HG03378 (cell line): ENCODE measurements around the gene OR4B1.
"Not testable (repeated sequence)": the region's sequence is repeated elsewhere in the genome, so short reads cannot be mapped to it uniquely, and the experiment has no call there.

Experiments used
- ATAC-seq: cut with Tn5 transposase; IDR thresholded peaks from one replicate; pipeline ENCODE4 v1.9.1; 2021; ENCODE audit warnings: mild to moderate bottlenecking, moderate library complexity; ENCODE audit not compliant: unreplicated experiment

Gene OR4B1, protein sequence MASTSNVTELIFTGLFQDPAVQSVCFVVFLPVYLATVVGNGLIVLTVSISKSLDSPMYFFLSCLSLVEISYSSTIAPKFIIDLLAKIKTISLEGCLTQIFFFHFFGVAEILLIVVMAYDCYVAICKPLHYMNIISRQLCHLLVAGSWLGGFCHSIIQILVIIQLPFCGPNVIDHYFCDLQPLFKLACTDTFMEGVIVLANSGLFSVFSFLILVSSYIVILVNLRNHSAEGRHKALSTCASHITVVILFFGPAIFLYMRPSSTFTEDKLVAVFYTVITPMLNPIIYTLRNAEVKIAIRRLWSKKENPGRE

DNA sequence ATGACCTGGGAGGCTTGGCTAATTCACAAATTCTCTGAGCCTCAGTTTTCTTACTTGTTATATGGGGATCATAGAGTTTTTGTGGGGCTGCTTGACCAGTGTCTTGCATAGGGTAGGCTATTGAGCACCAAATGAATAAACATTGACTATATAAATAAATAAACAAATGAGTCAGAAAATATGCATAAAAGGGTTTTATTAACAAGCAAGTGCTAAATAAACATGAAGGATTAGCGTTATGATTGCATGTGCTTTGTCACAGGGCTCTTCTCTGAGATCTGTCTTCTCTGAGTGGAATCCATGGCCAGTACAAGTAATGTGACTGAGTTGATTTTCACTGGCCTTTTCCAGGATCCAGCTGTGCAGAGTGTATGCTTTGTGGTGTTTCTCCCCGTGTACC lies at the start of gene OR4B1:
Gene OR4B1, plus strand, starts transcription at position 301 of the 400 bp plus-strand sequence. Its CDS starts 0 bp downstream, at position 301.
- ATAC-seq, result no peak

DNA sequence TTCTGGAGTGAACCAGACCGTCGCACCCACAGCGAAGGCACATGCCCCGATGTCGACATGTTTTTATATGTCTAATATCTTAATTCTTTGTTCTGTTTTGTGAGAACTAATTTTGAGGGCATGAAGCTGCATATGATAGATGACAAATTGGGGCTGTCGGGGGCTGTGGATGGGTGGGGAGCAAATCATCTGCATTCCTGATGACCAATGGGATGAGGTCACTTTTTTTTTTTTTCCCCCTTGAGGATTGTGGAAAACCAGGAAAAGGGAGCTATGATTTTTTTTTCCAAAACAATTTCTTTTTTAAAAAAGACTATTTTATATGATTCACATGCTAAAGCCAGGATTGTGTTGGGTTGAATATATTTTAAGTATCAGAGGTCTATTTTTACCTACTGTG lies 49.2 kb upstream of the OR4B1 start:
- no peak for ATAC-seq

DNA sequence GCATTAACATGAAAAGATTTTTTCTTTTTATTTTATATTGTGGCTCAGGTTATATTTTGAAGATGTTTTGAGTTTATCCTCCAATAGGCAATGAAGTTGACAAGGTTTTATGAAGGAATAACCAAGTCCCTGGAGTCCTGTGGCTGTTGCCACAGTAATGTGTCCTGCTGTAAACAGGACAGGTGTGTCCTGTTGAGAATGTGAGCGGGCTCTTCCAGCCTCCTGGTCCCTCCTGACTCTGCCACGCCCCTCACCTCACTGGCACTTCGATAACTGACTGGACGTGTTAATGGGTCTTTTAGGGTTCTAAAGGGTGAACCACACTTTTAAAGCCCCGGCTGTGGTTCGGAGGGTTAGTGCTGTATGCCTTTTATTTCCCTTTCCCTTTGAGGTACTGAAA lies 47.8 kb upstream of the OR4B1 start:
- no peak for ATAC-seq

DNA sequence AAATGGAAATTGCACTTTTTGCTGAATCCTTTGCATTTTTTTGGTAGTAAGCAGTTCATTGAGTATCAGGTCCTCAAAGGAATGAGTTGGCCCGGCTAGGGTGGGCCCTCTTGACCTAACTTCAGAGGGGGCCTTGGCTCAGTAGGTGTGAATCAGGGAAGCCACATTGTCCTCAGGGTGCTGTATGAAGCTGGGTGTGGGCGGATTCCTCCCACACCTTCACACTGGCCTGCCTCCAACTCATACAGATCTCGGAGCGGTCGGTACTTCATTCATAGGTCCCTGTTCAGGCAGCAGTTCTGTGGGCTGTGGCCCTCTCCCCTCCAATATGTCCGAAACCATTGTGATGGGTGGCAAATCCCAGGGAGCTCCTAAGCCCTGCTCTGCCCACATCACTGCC lies 47.4 kb upstream of the OR4B1 start:
- ATAC-seq, result no peak

DNA sequence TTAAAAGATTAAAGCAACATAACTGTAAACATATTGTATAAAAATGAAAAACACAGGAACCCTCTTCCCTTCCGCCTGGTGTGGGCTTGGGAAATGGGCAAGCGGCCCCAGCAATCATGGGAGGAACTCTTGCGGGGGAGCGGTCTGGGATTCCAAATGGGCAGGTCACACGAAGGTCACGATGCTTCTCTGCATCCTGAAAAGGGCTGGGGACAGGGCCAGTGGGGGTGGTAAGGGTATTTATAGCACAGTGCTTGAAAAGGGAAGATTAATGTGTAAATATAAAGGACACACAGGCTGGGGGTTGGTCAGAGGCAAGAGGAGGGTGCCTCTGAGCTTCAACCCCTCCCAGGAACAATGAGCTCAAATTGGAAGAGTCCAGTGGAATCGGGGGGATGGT lies 46.9 kb upstream of the OR4B1 start:
- no peak for ATAC-seq

DNA sequence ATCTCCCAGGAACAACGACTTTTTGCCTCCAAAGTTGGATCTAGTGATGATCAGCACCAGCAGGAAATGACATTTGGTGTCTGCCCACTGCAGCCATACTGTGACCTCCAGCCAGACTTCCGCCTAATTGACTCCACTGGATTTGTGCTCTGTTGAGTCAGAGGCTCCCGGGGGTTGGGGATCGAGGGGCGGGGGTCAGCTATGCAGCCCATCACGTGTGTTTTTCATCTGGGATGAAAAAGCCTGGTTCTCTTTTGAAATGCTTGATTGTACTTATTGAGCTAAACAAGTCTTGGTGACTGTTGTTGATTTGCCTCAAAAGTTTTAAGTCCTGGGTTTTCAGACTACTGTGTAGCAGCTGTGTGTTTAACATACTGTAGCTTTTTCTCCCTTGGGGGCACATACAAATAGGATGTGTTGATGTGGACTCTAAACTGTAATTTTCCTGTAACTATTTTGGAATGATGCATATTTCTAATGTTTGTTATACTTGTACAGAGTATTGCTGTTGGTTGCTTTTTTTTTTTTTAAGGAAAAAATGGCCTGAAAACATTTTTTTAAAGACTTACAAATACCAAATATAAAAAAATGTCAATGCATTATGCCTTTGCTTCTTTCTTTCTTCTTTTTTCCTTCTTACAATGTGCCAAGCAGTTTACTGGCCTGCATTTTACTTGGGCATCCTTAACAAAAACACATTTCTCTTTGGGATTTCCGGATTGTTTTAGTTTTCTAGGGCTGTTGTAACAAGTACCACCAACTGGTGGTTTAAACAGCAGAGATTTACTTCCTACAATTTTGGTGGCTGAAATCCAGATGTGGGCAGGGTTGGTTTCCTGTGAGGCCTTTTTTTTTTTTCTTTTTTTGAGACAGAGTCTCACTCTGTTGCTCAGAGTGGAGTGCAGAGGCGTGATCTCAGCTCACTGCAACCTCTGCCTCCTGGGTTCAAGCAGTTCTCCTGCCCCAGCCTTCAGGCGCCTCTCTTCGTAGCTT lies 46.1 kb upstream of the OR4B1 start:
- no peak for ATAC-seq

DNA sequence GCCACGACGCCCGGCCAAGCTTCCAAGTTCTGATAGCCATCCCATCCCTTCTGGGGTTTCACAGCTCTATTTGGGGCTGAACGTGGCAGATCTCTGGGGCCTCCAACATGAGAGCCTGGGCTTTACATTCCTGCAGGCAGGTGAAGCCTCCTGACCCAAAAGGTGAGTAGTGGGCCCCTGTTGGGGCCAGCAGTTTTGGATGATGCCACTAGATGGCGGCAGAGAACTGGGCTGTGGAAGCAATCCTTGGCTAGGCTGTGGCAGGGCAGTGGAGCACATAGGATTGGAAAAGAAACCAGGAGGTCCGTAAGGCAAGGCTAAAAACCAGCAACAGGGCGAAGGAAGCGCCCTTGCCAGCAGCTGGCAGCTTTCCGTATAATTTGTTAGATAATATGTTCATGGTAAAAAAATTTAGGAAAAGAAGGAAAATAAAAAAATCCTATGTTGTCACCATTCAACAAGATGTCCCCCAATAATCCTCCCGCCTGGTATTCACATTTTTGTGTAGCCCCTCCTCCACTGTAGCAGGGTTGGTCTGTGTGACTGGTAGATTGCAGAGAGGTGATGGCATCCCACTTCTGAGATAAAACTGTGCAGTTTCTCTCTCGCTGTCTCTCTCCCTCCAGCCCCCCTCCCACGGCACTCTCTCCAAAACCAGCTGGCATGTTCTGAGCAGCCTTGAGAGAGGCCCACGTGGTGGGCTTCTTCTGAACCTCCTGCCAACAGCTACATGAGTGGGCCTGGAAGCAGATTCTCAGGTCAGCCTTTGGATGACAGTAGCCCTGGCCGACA lies 43.6 kb upstream of the OR4B1 start:
- no peak for ATAC-seq

DNA sequence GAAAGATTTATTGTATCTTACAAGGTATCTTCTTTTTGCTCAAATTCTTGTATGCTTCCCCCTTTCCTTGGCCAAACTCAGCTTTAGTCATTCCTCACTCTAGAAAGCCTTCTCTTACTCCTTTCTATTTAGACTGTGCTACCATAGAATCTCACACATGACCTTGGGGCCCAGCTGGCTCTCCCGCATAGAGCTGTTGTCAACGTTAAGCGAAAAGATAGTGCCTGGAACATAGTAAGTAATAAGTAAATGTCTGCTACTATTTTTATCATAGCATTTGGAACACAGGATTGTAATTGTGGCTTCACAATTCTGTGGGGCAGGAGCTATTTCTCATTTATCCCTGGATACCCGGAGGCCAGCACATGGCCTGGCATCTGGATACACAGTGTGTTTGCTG lies 38.9 kb upstream of the OR4B1 start:
- ATAC-seq, result no peak

DNA sequence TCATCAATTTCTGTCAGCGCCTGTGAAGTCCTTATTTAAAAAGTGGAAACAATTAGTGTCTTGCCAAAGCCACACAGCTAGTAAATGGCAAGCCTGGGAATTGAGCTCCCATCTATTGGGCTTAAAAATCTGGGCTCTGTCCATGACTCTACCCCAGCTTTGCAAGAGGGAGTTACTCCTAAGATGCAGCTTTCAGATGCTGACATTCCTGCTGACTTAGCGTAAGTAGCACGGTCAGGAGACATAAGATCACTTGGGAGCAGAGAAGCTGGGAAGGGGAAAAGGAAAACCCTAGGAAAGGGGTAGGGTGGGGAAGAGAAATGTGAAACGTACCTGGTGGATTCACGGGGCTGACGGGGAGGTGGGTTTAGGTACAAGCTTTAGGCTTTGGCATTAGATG lies 36.0 kb upstream of the OR4B1 start:
- no peak for ATAC-seq

DNA sequence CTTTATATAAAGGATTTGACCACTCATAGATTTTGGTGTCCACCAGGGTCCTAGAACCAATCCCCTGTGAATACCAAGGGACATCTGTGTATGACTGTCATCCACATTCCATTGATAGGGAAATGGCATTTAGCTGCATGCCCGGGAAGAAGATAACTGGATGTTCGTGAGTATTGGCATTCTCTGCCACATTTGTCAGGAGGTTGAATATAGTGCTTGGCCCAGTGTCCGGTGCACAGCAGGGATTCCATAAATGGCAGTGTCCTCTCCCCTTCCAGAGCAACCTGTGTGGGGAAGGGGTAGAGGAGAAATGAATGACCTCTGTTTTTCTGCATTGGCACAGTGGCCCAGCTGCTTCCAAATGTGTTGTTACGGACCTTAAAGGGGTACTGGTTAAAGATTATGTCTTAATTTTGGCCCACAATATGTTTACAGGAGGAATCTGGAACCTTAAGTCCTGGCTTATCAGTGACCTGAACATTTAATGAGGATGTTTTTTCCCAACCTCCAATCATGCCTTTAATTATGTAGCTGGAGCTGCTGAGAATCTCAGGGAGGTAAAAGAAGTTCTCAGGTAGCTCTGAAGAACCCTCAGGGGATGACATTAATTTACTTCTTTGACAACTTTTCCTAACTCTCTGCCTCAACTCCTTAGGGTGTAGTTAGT lies 33.6 kb upstream of the OR4B1 start:
- no peak for ATAC-seq

DNA sequence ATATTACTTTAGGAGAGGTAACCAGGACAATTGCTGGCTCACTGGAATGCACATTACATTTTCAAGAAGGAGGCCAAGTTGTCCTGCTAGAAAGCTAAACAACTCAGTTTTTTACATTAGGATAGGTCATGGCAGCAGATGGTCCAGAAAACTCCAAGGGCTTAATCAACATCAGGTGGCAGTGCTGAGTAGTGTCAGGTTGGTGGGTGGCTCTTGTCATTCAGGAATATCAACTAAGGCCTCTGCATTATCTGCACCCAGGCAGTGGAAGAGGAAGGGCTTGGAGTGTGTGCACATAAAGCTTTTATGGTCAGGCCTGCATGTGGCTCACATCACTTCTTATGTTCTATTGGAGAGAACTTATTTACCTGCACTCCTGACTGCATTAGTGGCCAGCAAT lies 32.2 kb upstream of the OR4B1 start:
- ATAC-seq, result no peak

DNA sequence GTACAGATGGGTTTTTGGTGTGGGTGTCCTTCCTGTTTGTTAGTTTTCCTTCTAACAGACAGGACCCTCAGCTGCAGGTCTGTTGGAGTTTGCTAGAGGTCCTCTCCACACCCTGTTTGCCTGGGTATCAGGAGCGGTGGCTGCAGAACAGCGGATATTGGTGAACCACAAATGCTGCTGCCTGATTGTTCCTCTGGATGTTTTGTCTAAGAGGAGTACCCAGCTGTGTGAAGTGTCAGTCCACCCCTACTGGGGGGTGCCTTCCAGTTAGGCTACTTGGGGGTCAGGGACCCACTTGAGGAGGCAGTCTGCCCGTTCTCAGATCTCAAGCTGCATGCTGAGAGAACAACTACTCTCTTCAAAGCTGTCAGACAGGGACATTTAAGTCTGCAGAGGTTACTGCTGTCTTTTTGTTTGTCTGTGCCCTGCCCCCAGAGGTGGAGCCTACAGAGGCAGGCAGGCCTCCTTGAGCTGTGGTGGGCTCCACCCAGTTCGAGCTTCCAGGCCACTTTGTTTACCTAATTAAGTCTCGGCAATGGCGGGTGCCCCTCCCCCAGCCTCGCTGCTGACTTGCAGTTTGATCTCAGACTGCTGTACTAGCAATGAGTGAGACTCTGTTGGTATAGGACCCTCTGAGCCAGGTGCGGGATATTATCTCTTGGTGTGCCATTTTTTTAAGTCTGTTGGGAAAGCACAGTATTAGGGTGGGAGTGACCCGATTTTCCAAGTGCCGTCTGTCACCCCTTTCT lies 25.5 kb upstream of the OR4B1 start:
- ATAC-seq, result not testable (repeated sequence)

DNA sequence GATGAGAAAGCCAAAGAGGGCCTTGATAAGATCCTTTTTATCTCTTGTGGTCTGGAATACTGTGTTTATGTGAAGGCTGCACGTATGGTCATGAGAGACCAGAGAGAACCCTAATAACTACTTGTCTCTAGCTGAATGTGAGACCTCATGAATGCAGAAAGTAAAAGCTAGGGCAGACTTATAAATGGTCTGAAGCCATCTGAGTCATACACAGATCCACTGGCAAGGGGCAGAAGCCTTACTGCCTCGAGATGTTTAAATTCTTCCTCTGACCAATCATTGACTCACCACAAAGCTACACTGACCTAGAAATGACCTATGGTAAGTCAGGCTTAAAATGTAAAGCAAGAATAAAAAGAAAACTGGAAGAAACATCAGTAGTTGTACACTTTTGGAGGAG lies 22.7 kb upstream of the OR4B1 start:
- no peak for ATAC-seq

DNA sequence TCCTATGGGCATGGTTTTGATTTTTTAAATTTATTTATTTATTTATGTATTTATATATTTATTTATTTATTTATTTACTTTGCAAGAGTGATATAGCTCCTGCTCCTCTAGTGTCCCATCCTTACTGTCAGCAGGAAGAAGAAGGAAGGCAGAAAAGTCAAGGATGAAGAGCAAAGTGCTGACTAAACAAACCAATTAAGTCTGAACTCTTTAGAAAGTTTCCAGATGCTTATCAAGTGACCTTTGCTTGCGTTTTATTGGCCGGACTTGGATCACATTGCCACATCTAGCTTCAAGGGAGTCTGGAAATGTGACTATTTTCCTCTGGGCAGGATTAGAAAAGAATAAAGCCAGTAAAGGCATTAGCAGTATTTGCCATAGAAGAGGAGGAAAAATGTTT lies 8.7 kb upstream of the OR4B1 start:
- no peak for ATAC-seq

DNA sequence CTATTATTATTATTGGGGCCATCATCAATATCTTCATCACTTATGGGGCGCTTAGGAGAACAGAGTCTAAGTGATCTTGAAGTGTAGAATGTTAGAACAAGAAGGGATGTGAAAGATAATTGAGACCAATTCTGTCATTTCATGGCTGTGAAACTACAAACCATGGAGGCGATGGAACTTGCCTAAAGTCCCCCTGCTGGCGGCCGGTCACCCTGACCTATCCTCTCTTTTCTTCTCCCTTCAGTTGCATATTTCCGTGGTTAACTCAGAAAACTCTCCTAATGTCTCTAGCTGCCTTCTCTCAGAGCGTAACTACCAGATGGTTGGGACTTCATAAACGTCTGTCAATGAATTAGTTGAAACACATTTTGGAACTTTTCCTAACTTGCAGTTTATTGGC lies 6.6 kb upstream of the OR4B1 start:
- no peak for ATAC-seq

DNA sequence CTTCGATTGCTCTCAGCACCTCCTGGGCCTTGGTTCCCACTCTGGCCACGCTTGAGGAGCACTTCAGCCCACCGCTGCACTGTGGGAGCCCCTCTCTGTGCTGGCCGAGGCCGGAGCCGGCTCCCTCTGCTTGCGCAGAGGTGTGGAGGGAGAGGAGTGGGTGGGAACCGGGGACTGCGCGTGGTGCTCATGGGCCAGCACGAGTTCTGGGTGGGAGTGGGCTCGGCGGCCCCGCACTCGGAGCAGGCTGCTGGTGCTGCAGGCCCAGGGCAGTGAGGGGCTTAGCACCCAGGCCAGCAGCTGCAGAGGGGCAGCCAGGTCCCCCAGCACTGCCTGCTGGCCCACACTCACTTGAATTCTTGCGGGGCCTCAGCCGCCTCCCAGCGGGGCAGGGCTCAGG lies 12.2 kb downstream of the OR4B1 start:
- no peak for ATAC-seq

DNA sequence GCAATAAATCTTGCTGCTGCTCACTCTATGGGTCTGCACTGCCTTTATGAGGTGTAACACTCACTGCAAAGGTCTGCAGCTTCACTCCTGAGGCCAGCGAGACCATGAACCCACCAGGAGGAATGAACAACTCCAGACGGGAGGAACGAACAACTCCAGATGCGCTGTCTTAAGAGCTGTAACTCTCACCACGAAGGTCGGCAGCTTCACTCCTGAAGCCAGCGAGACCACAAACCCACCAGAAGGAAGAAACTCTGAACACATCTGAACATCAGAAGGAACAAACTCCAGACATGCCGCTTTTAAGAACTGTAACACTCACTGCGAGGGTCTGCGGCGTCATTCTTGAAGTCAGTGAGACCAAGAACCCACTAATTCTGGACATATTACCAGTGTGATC lies 13.4 kb downstream of the OR4B1 start:
- not testable (repeated sequence) for ATAC-seq

DNA sequence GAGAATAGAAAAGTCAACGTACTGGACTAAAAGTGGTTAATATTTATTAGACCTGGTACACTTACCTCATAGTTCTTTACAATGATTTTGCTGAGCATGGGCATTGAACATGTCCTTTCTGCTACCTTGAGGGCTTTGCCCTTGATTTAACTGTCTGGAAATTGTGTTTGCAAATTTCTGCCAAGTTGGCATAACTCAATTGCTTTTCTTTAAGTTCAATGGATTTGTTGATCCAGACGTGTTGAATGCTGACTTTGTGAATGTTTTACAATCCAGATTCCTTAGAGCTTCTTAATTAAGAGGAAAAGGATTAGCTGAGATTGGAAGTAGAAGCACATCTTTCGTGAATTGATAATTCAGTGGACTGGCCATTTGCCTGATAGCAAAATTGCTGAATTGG lies 21.1 kb downstream of the OR4B1 start:
- ATAC-seq, result no peak

DNA sequence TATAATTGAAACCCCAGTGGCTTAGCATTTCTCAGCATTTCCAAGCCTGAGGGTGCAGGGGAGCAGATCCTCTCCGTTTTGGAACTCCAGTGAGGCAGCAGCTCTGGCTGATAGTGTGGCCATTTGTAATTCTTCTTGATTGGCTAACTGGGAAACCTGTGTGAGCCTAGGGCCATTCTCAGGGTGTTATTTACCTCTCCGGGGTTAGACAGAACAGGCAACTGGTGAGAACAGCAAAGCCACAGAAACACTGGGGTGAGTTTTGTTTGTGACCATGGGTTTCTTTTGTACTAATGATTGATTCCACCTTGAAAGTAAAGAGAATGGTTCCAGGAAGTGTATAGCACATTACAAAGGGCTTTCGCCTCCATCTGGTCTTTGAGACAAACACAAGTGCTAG lies 25.9 kb downstream of the OR4B1 start:
- no peak for ATAC-seq

DNA sequence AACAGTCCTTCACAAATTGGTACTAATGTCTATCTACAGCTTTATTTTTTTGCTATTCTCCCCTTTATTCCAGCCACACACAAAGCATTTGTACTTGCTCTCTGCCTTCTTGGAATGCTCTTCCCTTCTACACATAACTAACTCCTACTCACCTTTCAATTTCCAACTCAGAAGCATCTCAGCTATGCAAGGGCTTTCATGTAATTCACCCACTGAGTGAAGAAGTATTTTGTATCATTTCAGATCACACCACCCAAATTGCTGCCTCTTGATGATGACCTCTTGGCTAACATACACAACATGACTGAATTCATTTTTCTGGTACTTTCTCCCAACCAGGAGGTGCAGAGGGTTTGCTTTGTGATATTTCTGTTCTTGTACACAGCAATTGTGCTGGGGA lies 28.2 kb downstream of the OR4B1 start, which contains the start of gene OR4X2:
Gene OR4X2, plus strand, starts transcription at position 301 of the 400 bp plus-strand sequence. Its CDS starts 0 bp downstream, at position 301.
- no peak for ATAC-seq
